Right cardiac atrium (tissue), 5 donors: ENCODE measurements around the gene IMPG2. TPM values are rescaled to one million over a fixed set of nuclear protein-coding genes. Genes with fewer than 3 reads are reported as not detected.

Experiments
- ATAC-seq, 2 donors: fragments of 200-7000 bp; cut with Tn5 transposase; one replicate each; pipeline versions ENCODE4 v1.8.0 to v1.9.1; 2020; ENCODE audit warnings: moderate library complexity in 2 of 2, mild to moderate bottlenecking in 1 of 2
- DNase-seq, 3 donors: peaks; one replicate each; pipeline ENCODE4 v3.0.0-alpha.2; 2020
- H3K27ac ChIP-seq: one replicate; pipeline ENCODE4 v1.5.1; 2013; ENCODE audit warnings: mild to moderate bottlenecking, low read length, control low read depth, moderate library complexity
- H3K27me3 ChIP-seq: one replicate; pipeline ENCODE4 v1.6.1; 2013; ENCODE audit not compliant: control insufficient read depth, insufficient read depth
- H3K4me1 ChIP-seq: one replicate; pipeline ENCODE4 v1.6.1; 2013; ENCODE audit warnings: low read length; ENCODE audit not compliant: control insufficient read depth, insufficient read depth
- H3K4me3 ChIP-seq: one replicate; pipeline ENCODE4 v1.5.1; 2013; ENCODE audit warnings: low read length, control low read depth
- H3K9me3 ChIP-seq: one replicate; pipeline ENCODE4 v1.6.1; 2013; ENCODE audit warnings: low read length; ENCODE audit not compliant: control insufficient read depth
- WGBS: extraction: QIAGEN DNeasy Blood & Tissue Kit; methylation state at CpG from one replicate; pipeline ENCODE4 v1.1.7; 2013; 5-methylcytosine and 5-hydroxymethylcytosine counted together
- intact Hi-C, 4 donors: fragments of 100-400 bp; cut with DNase I; formaldehyde crosslinking; loops; one replicate each; pipeline versions ENCODE4 v1.11.0 to v1.14.0; 2022 to 2023
- polyA plus RNA-seq: library from polyadenylated mRNA; stranded (reverse); fragments of 200-250 nt; gene quantifications from one replicate; pipeline ENCODE4 v1.2.3, GENCODE V29; 2013
- total RNA-seq, 4 donors: library from RNA; stranded (reverse); fragmentation: NEBNext Ultra II Directional; extraction: Animal tissue kit (Norgen Biotek cat#: 25700); gene quantifications; one replicate each; pipeline ENCODE4 v1.2.1, GENCODE V29; 2021
- donor health status: healthy with polysubstance abuse.
- donor health status: DM: no; HTN: yes; CAD: no.
- donor health status: DM: no; HTN: no; CAD: no.
- donor health status: DM: no; HTN: yes; CAD: no; lungs with severe emphysema.
- donor health status: DM: yes; HTN: yes; CAD: no.

IMPG2 gene
- total and polyA plus RNA-seq, 5 donors, result 0.05 to 0.49 (median 0.37) TPM

GRCh38 chr3:101273608-101274007 is 46.8 kb downstream of the IMPG2 start:
- Histone ChIP-seq H3K4me3 (no peak overlapping the region), H3K27me3 (no peaks in the 10 kb centered on the region), H3K27ac (no peak overlapping the region), H3K4me1 (no peaks in the 10 kb centered on the region), H3K9me3 (no peaks in the 10 kb centered on the region)
- WGBS, result 87% methylated on average over 2 of the region's 2 CpGs
- ATAC-seq (no peak), DNase-seq (no peak)
- intact Hi-C loops, result no loop called here

- Histone ChIP-seq H3K27ac (no peak overlapping the region), H3K27me3 (no peaks in the 10 kb centered on the region), H3K9me3 (no peaks in the 10 kb centered on the region), H3K4me1 (no peaks in the 10 kb centered on the region), H3K4me3 (no peak overlapping the region)
- DNase-seq (no peak), ATAC-seq (no peak)
- intact Hi-C loops, result no loop called here
Measured at GRCh38 chr3:101273156-101273555, 47.2 kb downstream of the IMPG2 start.

GRCh38 chr3:101271728-101272127 is 48.6 kb downstream of the IMPG2 start:
- Histone ChIP-seq H3K4me1 (no peaks in the 10 kb centered on the region), H3K4me3 (no peak overlapping the region), H3K27ac (no peak overlapping the region), H3K9me3 (no peaks in the 10 kb centered on the region), H3K27me3 (no peaks in the 10 kb centered on the region)
- intact Hi-C loops, result no loop called here
- DNase-seq (no peak), ATAC-seq (no peak)
- WGBS, result 72% methylated on average over 4 of the region's 4 CpGs

- WGBS, result 92% methylated on average over 5 of the region's 5 CpGs
- Histone ChIP-seq H3K9me3 (no peaks in the 10 kb centered on the region), H3K27me3 (no peaks in the 10 kb centered on the region), H3K4me1 (no peaks in the 10 kb centered on the region), H3K4me3 (no peak overlapping the region), H3K27ac (no peak overlapping the region)
- intact Hi-C loops, result no loop called here
- ATAC-seq, result no peak
- DNase-seq, result no peak
Measured at GRCh38 chr3:101270149-101270548, 50.2 kb downstream of the IMPG2 start.

GRCh38 chr3:101268971-101269671 is 51.3 kb downstream of the IMPG2 start:
- H3K4me3 ChIP-seq, result no peak overlapping the region
- DNase-seq (no peak), ATAC-seq (peak in 1 of 2 donors; percentile 41)
- intact Hi-C loops, result no loop called here
- H3K27me3 ChIP-seq, result no peaks in the 10 kb centered on the region
- no peaks in the 10 kb centered on the region for H3K4me1 ChIP-seq
- WGBS, result 53% methylated on average over 3 of the region's 3 CpGs
- H3K9me3 ChIP-seq, result no peaks in the 10 kb centered on the region
- no peak overlapping the region for H3K27ac ChIP-seq

GRCh38 chr3:101268141-101268540 is 52.2 kb downstream of the IMPG2 start:
- Histone ChIP-seq H3K4me3 (no peak overlapping the region), H3K27ac (no peak overlapping the region), H3K9me3 (no peaks in the 10 kb centered on the region), H3K4me1 (no peaks in the 10 kb centered on the region), H3K27me3 (no peaks in the 10 kb centered on the region)
- WGBS, result 61% methylated on average over 2 of the region's 2 CpGs
- intact Hi-C loops, result no loop called here
- DNase-seq, result no peak
- ATAC-seq, result no peak

- intact Hi-C loops, result no loop called here
- no peaks in the 10 kb centered on the region for H3K9me3 ChIP-seq
- H3K27ac ChIP-seq, result no peak overlapping the region
- H3K4me1 ChIP-seq, result no peaks in the 10 kb centered on the region
- DNase-seq (no peak), ATAC-seq (no peak)
- no peak overlapping the region for H3K4me3 ChIP-seq
- no peaks in the 10 kb centered on the region for H3K27me3 ChIP-seq
Measured at GRCh38 chr3:101266566-101266965, 53.8 kb downstream of the IMPG2 start.

- no peak overlapping the region for H3K27ac ChIP-seq
- H3K27me3 ChIP-seq, result no peaks in the 10 kb centered on the region
- no peak for ATAC-seq
Measured at GRCh38 chr3:101266071-101266470, 54.3 kb downstream of the IMPG2 start.

GRCh38 chr3:101262393-101263240 is 57.8 kb downstream of the IMPG2 start:
- ATAC-seq, result no peak
- Histone ChIP-seq H3K4me3 (no peak overlapping the region), H3K27me3 (no peaks in the 10 kb centered on the region), H3K27ac (no peak overlapping the region), H3K4me1 (peaks cover 2% of the 10 kb centered on the region), H3K9me3 (no peaks in the 10 kb centered on the region)
- intact Hi-C loops, result no loop called here
- no peak for DNase-seq

More at GRCh38 chr3:101266071-101266470, 54.3 kb downstream of the IMPG2 start:
- intact Hi-C loops, result no loop called here
- H3K4me3 ChIP-seq, result no peak overlapping the region
- no peaks in the 10 kb centered on the region for H3K9me3 ChIP-seq
- DNase-seq, result no peak
- no peaks in the 10 kb centered on the region for H3K4me1 ChIP-seq

GRCh38 chr3:101261506-101261905 is 58.9 kb downstream of the IMPG2 start:
- H3K9me3 ChIP-seq, result no peaks in the 10 kb centered on the region
- H3K27ac ChIP-seq, result no peak overlapping the region
- H3K27me3 ChIP-seq, result no peaks in the 10 kb centered on the region
- no peak overlapping the region for H3K4me3 ChIP-seq
- DNase-seq (no peak), ATAC-seq (peak in 1 of 2 donors; percentile 45)
- H3K4me1 ChIP-seq, result peaks cover 2% of the 10 kb centered on the region
- intact Hi-C loops, result no loop called here

GRCh38 chr3:101259485-101260341 is 60.7 kb downstream of the IMPG2 start:
- no peaks in the 10 kb centered on the region for H3K9me3 ChIP-seq
- H3K27ac ChIP-seq, result no peak overlapping the region
- DNase-seq (no peak), ATAC-seq (no peak)
- intact Hi-C loops, result no loop called here
- WGBS, result 81% methylated on average over 4 of the region's 4 CpGs
- peaks cover 2% of the 10 kb centered on the region for H3K4me1 ChIP-seq
- no peaks in the 10 kb centered on the region for H3K27me3 ChIP-seq
- no peak overlapping the region for H3K4me3 ChIP-seq
